ENCODE data around the gene CHAT.

GRCh38 chr10:49605216-49605938 lies 8.5 kb upstream of the CHAT start:
- TF ChIP-seq CTCF (IDR thresholded peaks at IDR 0.05): no peak
- no peak for TF ChIP-seq POLR2A (IDR thresholded peaks at IDR 0.05)
